Hepatocyte (in vitro differentiated cells): ENCODE measurements around the gene OGFOD2.

Experiments
- EZH2 ChIP-seq: fragments of 200-600 bp; sonication (generic); IDR thresholded peaks from 2 replicates; pipeline ENCODE4 v1.6.1; 2016; ENCODE audit warnings: antibody characterized with exemption, mild to moderate bottlenecking, borderline replicate concordance
- TF ChIP-seq, protein P1 (sequence below): fragments of 200-600 bp; sonication (generic); IDR thresholded peaks from 2 replicates; pipeline ENCODE4 v1.5.1; 2016; ENCODE audit warnings: antibody characterized with exemption, mild to moderate bottlenecking; ENCODE audit not compliant: poor library complexity

DNA sequence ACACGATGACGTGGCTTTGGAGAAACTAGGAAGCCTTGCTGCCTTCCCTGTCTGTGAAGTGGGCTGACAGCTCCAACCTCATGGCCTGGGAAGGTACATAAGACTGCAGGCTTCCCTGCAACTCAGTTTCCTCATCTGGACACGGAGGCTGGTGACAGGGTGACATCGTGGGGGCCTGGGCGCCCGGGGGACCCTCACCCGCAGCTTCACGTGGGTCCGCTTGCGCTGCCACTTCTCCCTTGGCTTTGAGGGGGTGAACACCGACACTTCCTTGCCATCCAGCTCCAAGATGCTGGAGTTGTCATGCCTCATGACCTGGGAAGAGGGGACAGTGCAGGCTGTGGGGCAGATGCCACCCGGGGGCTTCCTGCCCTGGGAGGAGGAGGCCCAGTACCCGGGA, 13.0 kb downstream of the OGFOD2 start:
- TF ChIP-seq, protein P1, sequence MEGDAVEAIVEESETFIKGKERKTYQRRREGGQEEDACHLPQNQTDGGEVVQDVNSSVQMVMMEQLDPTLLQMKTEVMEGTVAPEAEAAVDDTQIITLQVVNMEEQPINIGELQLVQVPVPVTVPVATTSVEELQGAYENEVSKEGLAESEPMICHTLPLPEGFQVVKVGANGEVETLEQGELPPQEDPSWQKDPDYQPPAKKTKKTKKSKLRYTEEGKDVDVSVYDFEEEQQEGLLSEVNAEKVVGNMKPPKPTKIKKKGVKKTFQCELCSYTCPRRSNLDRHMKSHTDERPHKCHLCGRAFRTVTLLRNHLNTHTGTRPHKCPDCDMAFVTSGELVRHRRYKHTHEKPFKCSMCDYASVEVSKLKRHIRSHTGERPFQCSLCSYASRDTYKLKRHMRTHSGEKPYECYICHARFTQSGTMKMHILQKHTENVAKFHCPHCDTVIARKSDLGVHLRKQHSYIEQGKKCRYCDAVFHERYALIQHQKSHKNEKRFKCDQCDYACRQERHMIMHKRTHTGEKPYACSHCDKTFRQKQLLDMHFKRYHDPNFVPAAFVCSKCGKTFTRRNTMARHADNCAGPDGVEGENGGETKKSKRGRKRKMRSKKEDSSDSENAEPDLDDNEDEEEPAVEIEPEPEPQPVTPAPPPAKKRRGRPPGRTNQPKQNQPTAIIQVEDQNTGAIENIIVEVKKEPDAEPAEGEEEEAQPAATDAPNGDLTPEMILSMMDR: no peak
- no peak for TF ChIP-seq EZH2
